HCT116 (cell line): Measurements from ENCODE around the gene GHR.

ENCODE experiments used
- EZH2 ChIP-seq: fragments of 200-600 bp; sonication (generic); IDR thresholded peaks from 2 replicates; pipeline ENCODE4 v1.6.1; 2017; ENCODE audit warnings: antibody characterized with exemption, mixed run types
- POLR2A ChIP-seq: IDR thresholded peaks from 2 replicates; pipeline ENCODE4 v1.7.0; 2011; ENCODE audit warnings: borderline replicate concordance; ENCODE audit not compliant: insufficient read depth, insufficient read length; ENCODE audit errors: extremely low read depth
- POLR2AphosphoS5 ChIP-seq: IDR thresholded peaks from 2 replicates; pipeline ENCODE4 v1.6.1; 2011; ENCODE audit warnings: mild to moderate bottlenecking, low read depth, low read length, moderate library complexity
- RAD21 ChIP-seq: IDR thresholded peaks from 2 replicates; pipeline ENCODE4 v1.6.1; 2012; ENCODE audit warnings: low read depth, mild to moderate bottlenecking
- SRF ChIP-seq: IDR thresholded peaks from 2 replicates; pipeline ENCODE4 v1.6.1; 2012; ENCODE audit warnings: low read depth
- TCF7L2 ChIP-seq: IDR thresholded peaks from 2 replicates; pipeline ENCODE4 v1.7.0; 2011; ENCODE audit warnings: borderline replicate concordance, inconsistent platforms; ENCODE audit not compliant: insufficient read depth, insufficient read length; ENCODE audit errors: extremely low read depth
- TF ChIP-seq, protein P1 (sequence below), 3 experiments: fragments of 200-600 bp in 1 of 3; sonication (generic) in 1 of 3; IDR thresholded peaks in 2 of 3; conservative IDR thresholded peaks in 1 of 3; 2 replicates each; pipeline ENCODE4 v1.5.1; 2012 to 2017; ENCODE audit warnings: low read depth in 2 of 3, low read length in 2 of 3, antibody characterized with exemption in 1 of 3, borderline replicate concordance in 1 of 3, control low read depth in 1 of 3, mild to moderate bottlenecking in 1 of 3, mixed read lengths in 1 of 3, mixed run types in 1 of 3, moderate library complexity in 1 of 3; ENCODE audit not compliant: insufficient read depth in 1 of 3
- TF ChIP-seq, protein P2 (sequence below): IDR thresholded peaks from 2 replicates; pipeline ENCODE4 v1.6.1; 2012; ENCODE audit warnings: low read depth
- TF ChIP-seq, protein P3 (sequence below): IDR thresholded peaks from 2 replicates; pipeline ENCODE4 v1.6.1; 2012

- TF ChIP-seq, protein P1, sequence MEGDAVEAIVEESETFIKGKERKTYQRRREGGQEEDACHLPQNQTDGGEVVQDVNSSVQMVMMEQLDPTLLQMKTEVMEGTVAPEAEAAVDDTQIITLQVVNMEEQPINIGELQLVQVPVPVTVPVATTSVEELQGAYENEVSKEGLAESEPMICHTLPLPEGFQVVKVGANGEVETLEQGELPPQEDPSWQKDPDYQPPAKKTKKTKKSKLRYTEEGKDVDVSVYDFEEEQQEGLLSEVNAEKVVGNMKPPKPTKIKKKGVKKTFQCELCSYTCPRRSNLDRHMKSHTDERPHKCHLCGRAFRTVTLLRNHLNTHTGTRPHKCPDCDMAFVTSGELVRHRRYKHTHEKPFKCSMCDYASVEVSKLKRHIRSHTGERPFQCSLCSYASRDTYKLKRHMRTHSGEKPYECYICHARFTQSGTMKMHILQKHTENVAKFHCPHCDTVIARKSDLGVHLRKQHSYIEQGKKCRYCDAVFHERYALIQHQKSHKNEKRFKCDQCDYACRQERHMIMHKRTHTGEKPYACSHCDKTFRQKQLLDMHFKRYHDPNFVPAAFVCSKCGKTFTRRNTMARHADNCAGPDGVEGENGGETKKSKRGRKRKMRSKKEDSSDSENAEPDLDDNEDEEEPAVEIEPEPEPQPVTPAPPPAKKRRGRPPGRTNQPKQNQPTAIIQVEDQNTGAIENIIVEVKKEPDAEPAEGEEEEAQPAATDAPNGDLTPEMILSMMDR (IDR thresholded peaks at IDR 0.05 in 2 of 3, conservative IDR thresholded peaks at IDR 0.05 in 1 of 3; ENCODE audit: borderline replicate concordance in 1 of 3, insufficient read depth in 1 of 3, low read depth in 2 of 3, low read length in 2 of 3), result no peak
- TF ChIP-seq, protein P2, sequence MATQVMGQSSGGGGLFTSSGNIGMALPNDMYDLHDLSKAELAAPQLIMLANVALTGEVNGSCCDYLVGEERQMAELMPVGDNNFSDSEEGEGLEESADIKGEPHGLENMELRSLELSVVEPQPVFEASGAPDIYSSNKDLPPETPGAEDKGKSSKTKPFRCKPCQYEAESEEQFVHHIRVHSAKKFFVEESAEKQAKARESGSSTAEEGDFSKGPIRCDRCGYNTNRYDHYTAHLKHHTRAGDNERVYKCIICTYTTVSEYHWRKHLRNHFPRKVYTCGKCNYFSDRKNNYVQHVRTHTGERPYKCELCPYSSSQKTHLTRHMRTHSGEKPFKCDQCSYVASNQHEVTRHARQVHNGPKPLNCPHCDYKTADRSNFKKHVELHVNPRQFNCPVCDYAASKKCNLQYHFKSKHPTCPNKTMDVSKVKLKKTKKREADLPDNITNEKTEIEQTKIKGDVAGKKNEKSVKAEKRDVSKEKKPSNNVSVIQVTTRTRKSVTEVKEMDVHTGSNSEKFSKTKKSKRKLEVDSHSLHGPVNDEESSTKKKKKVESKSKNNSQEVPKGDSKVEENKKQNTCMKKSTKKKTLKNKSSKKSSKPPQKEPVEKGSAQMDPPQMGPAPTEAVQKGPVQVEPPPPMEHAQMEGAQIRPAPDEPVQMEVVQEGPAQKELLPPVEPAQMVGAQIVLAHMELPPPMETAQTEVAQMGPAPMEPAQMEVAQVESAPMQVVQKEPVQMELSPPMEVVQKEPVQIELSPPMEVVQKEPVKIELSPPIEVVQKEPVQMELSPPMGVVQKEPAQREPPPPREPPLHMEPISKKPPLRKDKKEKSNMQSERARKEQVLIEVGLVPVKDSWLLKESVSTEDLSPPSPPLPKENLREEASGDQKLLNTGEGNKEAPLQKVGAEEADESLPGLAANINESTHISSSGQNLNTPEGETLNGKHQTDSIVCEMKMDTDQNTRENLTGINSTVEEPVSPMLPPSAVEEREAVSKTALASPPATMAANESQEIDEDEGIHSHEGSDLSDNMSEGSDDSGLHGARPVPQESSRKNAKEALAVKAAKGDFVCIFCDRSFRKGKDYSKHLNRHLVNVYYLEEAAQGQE, result no peak
- TF ChIP-seq EZH2 (no peak), POLR2AphosphoS5 (no peak), POLR2A (no peak), TCF7L2 (no peak), RAD21 (no peak), SRF (no peak)
- TF ChIP-seq, protein P3, sequence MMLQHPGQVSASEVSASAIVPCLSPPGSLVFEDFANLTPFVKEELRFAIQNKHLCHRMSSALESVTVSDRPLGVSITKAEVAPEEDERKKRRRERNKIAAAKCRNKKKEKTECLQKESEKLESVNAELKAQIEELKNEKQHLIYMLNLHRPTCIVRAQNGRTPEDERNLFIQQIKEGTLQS, result no peak
Observed at GRCh38 chr5:42516282-42517042, 93.2 kb downstream of the GHR start.
